Measurements from ENCODE around the gene HDGFL2.
"Not testable (repeated sequence)": the region's sequence is repeated elsewhere in the genome, so short reads cannot be mapped to it uniquely, and the experiment has no call there.

HDGFL2 gene

DNA sequence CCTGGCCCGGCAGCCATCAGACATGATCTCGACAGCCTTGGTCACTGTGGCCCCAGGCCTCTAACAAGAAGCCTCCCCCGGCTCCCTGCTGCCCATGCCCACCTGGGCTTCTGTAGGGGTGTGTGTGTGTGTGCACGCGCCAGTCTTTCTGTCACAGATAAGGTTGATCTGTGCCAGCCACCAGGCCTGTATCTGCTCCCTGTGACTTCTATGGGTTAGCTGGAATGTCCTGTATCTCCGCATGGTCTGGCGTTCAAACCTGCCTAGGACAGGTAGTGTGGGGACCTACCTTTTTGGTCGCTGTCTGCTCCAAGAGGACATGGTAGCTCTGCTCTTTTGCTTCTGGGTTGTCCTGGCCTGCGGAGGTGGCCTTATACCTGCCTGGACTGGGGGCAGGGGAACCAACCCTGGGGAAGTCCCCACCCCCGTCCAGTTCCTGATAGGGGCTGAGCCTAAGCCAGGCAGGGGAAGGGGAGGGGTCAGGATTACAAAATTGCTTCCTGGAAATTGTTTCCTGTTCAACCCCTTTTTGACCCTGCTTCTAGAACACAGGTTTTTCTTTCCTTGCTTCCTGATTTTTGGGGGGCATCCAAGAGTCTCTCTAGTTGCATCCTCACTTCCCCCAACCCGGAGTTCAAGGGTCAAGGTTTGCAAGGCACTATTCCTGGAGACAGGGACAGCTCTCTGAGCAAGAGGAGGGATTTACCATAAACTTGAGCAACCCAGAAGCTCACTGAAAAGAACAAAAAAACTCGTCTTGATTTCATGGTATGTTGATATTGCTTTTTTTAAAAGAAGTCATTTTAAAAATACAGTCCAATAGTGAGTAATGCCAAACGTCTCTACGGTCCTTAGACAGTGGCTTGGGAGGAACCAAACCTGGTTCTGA lies 67.8 kb downstream of the HDGFL2 start, which contains the start of gene LRG1:
Gene LRG1 (minus strand): TSS at position 344 of the 889 bp plus-strand sequence. CDS start 23 bp downstream, at position 321.
- TF ChIP-seq, protein P1, sequence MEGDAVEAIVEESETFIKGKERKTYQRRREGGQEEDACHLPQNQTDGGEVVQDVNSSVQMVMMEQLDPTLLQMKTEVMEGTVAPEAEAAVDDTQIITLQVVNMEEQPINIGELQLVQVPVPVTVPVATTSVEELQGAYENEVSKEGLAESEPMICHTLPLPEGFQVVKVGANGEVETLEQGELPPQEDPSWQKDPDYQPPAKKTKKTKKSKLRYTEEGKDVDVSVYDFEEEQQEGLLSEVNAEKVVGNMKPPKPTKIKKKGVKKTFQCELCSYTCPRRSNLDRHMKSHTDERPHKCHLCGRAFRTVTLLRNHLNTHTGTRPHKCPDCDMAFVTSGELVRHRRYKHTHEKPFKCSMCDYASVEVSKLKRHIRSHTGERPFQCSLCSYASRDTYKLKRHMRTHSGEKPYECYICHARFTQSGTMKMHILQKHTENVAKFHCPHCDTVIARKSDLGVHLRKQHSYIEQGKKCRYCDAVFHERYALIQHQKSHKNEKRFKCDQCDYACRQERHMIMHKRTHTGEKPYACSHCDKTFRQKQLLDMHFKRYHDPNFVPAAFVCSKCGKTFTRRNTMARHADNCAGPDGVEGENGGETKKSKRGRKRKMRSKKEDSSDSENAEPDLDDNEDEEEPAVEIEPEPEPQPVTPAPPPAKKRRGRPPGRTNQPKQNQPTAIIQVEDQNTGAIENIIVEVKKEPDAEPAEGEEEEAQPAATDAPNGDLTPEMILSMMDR (IDR thresholded peaks at IDR 0.05), result no peak
- Histone ChIP-seq H3K9me3 (peaks cover 0 to 10% (median 0%) of the 10 kb centered on the region in 3 donors), H3K27ac (no peak within 1 kb of the TSS), H3K36me3 (no peaks in the 10 kb centered on the region), H3K4me1 (peaks cover 0 to 7% (median 6%) of the 10 kb centered on the region in 4 donors), H3K27me3 (peaks cover 0 to 77% of the 10 kb centered on the region in 2 donors), H3K4me3 (no peak within 1 kb of the TSS)
- intact Hi-C loops (cut with DNase I; ENCODE audit: low total_unique reads), result no loop called here
- DNase-seq, result peak in 1 of 2 donors; percentile 36

DNA sequence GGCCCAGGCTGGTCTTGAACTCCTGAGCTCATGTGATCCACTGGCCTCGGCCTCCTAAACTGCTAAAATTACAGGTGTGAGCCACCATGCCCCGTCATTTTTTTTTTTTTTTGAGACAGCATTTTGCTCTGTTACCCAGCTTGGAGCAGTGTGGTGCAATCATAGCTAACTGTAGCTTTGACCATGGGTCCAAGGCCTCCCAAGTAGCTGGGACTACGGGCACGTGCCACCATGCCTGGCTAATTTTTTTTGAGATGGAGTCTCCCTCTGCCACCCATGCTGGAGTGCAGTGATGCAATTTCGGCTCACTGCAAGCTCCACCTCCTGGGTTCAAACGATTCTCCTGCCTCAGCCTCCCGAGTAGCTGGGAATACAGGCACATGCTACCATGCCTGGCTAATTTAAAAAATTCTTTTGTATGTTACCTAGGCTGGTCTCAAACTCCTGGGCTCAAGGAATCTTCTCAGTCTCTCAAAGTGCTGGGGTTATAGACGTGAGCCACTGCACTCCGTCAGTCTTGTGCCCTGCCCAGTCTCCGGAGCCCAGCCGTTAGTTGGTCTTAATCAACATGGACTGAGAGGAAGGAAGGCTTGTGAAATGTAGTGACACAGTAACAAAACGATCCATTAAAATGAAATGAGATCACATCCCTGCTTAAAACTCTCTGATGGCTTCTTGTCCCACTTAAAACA lies 69.2 kb downstream of the HDGFL2 start:
- H3K27ac ChIP-seq, result no peak overlapping the region
- no peaks in the 10 kb centered on the region for H3K4me1 ChIP-seq
- TF ChIP-seq, protein P1 (IDR thresholded peaks at IDR 0.05), result no peak
- peaks cover 0 to 64% of the 10 kb centered on the region in 2 donors for H3K27me3 ChIP-seq
- H3K36me3 ChIP-seq, result no peaks in the 10 kb centered on the region
- peaks cover 0 to 10% (median 0%) of the 10 kb centered on the region in 3 donors for H3K9me3 ChIP-seq
- H3K4me3 ChIP-seq, result no peak overlapping the region
- no peak for DNase-seq
- intact Hi-C loops (cut with DNase I; ENCODE audit: low total_unique reads), result no loop called here

DNA sequence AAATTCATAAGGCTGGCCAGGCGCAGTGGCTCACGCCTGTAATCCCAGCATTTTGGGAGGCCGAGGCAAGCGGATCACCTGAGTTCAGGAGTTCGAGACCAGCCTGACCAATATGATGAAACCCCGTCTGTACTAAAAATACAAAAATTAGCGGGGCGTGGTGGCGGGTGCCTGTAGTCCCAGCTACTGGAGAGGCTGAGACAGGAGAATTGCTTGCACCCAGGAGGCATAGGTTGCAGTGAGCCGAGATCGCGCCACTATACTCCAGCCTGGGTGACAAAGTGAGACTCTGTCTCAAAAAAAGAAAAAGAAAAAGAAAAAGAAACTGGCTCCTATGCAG lies 69.7 kb downstream of the HDGFL2 start:
- DNase-seq; H3K27ac ChIP-seq; H3K4me3 ChIP-seq; H3K36me3 ChIP-seq; intact Hi-C loops (cut with DNase I; ENCODE audit: low total_unique reads); H3K4me1 ChIP-seq: not testable (repeated sequence)
- peaks cover 0 to 59% of the 10 kb centered on the region in 2 donors for H3K27me3 ChIP-seq
- H3K9me3 ChIP-seq, result peaks cover 0 to 10% (median 0%) of the 10 kb centered on the region in 3 donors

DNA sequence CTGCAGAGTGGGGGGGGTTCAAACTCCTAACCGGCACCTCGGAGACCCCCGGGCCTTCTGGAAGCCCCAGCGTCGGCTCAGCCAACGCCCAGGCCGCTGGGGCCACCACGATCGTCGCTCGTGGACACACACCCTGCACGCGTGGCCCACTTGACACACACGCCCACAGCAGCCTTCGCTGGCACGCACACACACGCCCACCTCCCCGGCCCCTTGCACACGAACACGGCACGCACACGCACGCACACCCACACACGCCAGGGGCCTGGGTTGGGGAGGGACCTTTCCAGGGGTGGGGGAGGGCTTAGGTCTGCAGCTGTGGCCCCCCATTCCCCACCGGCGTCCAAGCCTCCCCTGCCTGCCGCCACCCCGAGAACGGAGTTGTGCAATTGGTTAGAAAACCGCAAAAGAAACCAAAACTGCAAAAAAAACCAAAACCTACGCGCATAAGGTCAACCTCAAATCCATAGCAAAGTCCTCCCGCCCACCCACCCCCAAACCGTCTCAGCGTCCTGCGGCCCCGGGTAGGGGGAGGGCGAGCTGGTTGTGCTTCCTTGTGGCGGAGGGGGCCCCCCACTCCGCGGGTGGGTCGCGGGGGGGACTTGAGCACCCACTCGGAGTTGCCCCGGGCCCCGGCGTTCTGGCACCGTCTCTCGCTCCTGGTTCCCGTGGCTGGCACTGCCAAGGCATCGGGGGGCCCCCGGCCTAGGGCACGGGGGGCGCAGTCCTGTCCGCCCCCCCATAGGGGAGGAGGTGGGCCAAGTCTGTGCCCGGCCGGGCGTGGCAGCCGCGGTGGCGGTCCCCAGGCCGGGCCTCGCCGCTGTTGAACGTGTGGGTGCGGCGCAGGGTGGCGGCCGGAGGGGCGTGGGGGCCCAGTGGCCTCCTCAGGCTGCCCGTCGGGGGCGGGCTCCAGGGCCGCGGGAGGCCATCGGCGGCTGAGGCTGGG lies 71.1 kb downstream of the HDGFL2 start:
- Histone ChIP-seq H3K27me3 (peaks cover 0 to 56% of the 10 kb centered on the region in 2 donors), H3K9me3 (peaks cover 0 to 10% (median 0%) of the 10 kb centered on the region in 3 donors), H3K36me3 (no peaks in the 10 kb centered on the region), H3K27ac (no peak overlapping the region), H3K4me3 (peak overlapping the region; percentile 3 to 11), H3K4me1 (no peaks in the 10 kb centered on the region)
- TF ChIP-seq, protein P1 (IDR thresholded peaks at IDR 0.05), result no peak
- no peak for DNase-seq
- intact Hi-C loops (cut with DNase I; ENCODE audit: low total_unique reads), result no loop called here

DNA sequence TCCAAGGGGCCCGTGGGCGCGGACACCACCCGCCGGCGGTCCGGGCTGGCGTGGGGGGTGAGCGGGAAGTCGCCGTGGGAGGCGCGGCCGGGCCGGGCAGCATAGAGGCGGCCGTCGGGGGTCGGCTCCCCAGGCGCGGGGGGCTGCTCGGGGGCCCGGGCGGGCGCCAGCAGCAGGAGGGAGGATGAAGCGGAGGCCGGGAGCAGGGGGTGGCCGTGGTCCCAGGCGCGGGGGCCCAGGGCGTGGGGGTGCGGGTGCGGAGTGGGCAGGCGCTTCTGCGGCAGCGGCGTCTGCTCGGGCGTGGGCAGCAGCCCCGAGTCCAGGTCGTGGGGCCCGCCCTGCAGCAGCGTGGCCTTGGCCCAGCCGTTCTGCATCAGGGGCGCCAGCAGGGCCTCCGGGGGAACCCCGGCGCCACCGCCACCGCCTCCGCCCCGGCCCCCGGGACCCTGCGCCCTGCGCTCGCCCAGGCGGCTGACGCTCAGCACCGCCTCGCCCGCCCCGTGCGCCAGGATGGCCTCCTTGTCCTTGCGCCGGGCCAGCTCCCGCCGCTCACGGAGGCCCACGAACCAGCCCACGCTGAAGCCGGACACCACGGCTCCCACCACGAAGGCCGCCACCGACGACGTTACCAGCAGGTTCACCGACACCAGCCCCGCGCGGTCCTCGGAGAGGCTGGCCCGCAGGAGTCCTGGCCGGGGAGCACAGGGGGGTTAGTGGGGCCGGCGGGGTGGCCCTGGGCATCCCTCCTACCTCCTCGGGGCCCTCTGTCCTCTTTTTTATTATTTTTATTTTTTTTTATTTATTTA lies 71.9 kb downstream of the HDGFL2 start:
- peaks cover 0 to 50% of the 10 kb centered on the region in 2 donors for H3K27me3 ChIP-seq
- no peak for DNase-seq
- TF ChIP-seq, protein P1 (IDR thresholded peaks at IDR 0.05), result no peak
- H3K9me3 ChIP-seq, result peaks cover 0 to 10% (median 0%) of the 10 kb centered on the region in 3 donors
- H3K4me3 ChIP-seq, result no peak overlapping the region
- H3K27ac ChIP-seq, result no peak overlapping the region
- H3K36me3 ChIP-seq, result no peaks in the 10 kb centered on the region
- no peaks in the 10 kb centered on the region for H3K4me1 ChIP-seq
- intact Hi-C loops (cut with DNase I; ENCODE audit: low total_unique reads), result no loop called here

All from tibial artery (tissue), 4 donors.